Ecto neural progenitor cell (in vitro differentiated cells): Measurements from ENCODE around the gene ERMARD.

ENCODE experiments used
- DNase-seq: peaks from one replicate; pipeline ENCODE4 v3.0.0-alpha.2; 2018; ENCODE audit warnings: low spot score

Gene ERMARD

DNA sequence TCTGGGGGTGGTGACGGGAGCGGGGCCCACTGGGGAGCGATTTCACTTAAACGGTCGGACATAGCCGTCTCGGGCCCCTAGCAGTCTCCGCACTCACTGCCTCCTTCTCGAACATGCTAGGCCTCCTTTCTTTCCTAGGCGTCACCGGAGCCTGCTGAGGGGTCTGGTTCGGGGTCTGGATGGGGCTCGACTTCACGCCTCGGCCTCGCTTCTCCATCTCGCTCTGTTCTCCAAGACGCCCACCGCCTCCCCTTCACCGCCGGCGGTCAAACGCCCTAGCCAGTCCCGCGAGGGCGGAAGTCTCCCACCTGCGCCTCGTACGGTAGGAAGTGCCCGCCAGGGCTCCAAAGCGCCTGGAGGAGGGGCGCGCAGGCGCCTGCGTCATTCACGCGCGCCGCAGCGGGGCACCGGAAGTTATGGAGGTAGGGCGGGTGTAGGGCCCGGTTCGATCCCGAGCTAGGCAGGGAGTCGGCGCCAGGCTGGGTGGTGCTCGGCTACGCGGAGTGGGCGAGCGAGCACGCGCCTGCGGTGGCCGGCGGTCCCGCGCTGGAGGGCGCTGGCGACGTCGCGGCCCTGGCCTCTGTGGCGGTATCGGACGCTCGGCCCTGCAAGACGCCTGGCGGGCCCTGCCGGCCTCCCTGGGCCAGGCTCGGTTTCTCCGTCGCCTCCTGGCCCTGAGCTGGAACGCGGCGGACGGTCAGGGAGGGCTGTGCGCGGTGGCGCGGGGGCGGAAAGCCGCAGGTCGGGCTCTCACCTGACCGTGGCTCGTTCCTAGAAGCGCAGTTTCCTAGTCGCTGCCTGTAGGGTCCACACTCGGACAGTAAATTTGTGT, at the start of gene ERMARD, which contains the start of gene DYNLT2:
Gene ERMARD (plus strand): TSS at position 381 of the 832 bp plus-strand sequence. CDS start 36 bp downstream, at position 417.
Gene DYNLT2 (minus strand): TSS at position 331 of the 832 bp plus-strand sequence. CDS start 114 bp downstream, at position 217.
- peak; percentile 97 for DNase-seq

GRCh38 chr6:169701954-169702839, 49.2 kb upstream of the ERMARD start, which contains the start of the genes C6orf120 and WDR27:
C6orf120 (plus strand) TSS chr6:169702126; CDS start chr6:169702460, 334 bp downstream.
WDR27 (minus strand) TSS chr6:169702029; CDS start chr6:169689005, 13,024 bp downstream.
- DNase-seq = peak; percentile 96

GRCh38 chr6:169702840-169703246, 48.6 kb upstream of the ERMARD start:
- DNase-seq = no peak

GRCh38 chr6:169707772-169708171, 43.6 kb upstream of the ERMARD start:
- DNase-seq = no peak

DNA sequence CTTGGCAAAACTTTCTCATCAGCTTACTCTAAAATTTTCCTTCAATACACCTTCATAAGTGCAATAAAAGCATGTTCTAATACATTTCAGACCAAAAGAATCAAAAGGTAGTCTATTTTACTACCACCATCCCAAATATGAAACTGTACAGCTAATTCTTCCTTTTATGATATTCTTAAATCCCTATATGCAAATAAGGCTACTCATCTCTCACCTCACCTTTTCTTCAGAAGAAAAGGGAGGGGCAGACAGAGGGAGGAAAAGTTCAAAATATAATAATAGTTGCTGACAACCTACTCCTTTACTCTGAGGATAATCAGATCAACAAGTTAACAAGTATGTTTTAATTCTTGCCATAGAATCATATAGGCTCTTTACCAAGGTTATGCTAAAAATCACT, 42.1 kb upstream of the ERMARD start:
- DNase-seq = no peak

GRCh38 chr6:169710009-169710408, 41.4 kb upstream of the ERMARD start:
- DNase-seq = no peak

DNA sequence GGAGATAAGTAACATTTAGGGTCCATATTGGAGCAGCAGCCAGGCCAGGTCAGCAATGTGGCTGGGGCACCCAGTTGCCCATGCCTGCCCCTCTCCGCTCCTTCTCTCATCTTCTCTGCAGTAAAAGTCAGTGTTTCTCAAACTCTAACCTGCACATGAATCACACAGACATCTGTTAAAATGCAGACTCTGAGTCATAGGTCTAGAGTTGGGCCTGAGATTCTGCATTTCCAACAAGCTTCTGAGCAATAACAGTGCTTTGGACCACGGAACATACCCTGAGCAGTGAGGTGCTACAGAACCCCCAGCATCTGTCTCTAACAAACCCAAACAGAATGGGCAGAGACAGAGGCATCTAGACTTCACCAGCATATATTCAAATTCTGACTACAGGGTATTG, 37.2 kb upstream of the ERMARD start:
- DNase-seq = no peak

DNA sequence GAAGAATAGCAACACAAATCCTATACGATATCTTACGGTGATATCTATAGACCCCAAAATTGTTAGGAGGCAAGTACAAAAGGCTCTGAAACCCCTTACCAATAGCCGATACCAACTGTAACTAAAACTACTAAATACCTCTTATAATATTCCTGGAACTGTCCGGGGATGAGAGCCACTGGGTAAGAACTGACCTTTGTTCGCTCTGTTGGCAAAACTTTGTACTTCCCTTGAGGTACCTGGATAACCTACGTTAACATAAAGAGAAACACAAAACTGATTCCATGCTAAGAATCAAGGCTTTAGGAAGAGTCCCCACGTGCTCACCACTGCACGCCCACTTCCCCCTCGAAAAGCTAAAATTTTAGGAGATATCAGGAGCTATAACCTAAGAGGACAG, 36.8 kb upstream of the ERMARD start:
- DNase-seq = no peak

GRCh38 chr6:169719117-169719516, 32.3 kb upstream of the ERMARD start:
- DNase-seq = no peak

DNA sequence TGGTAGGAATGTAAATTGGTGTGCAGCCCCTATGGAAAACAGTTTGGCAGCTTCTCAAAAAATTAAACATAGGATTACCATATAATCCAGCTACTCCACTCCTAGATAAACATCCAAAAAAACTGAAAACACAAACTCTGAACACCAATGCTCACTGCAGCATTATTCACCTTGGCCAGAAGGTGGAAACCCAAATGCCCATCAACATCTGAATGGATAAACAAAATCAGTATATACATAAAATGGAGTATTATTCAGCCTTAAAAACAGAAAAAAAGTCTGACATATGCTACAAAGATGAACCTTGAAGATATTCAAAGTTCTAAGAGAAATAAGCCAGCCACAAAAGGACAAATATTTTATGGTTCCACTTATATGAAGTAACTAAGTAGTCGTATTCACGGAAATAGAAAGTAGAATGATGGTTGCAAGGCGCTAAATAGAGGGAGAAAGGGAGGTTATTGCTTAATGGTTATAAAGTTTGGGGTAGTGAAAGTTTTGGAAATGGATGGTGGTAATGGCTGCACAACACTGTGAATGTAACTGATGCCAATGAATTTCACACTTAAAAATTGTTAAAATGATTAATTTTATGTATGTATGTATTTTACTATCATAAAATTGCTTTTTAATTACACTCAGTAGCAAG, 31.1 kb upstream of the ERMARD start:
- DNase-seq = no peak

- DNase-seq = peak; percentile 60
Measured at GRCh38 chr6:169722362-169723199, 28.8 kb upstream of the ERMARD start.

- DNase-seq = peak; percentile 73
Measured at GRCh38 chr6:169723200-169723909, 28.1 kb upstream of the ERMARD start.

DNA sequence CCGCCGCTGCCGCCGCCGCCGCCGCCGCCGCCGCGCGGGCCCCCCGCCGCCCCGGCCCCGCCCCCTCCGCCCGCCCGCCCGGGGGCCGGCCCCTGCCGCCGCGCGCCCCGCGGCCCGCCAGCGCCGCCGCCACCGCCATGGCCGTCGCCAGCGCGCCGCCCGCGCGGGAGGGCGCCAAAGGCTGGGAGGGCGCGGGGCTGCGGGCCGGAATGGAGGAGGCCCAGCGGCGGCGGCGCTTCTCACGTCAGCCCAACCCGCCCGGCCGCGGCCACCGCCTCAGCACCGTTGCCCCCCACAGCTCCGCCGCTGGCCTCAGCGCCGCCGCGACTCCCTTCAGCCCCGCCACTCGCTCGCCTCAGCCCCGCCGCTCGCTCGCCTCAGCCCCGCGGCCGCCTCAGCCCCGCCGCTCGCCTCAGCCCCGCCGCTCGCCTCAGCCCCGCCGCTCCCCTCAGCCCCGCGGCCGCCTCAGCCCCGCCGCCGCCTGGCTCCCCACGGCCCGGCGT, 27.4 kb upstream of the ERMARD start:
- DNase-seq = no peak

GRCh38 chr6:169724494-169725124, 26.8 kb upstream of the ERMARD start, which contains the start of gene PHF10:
PHF10 (minus strand) TSS chr6:169724500; CDS start chr6:169723931, 569 bp downstream.
- DNase-seq = peak; percentile 90

DNA sequence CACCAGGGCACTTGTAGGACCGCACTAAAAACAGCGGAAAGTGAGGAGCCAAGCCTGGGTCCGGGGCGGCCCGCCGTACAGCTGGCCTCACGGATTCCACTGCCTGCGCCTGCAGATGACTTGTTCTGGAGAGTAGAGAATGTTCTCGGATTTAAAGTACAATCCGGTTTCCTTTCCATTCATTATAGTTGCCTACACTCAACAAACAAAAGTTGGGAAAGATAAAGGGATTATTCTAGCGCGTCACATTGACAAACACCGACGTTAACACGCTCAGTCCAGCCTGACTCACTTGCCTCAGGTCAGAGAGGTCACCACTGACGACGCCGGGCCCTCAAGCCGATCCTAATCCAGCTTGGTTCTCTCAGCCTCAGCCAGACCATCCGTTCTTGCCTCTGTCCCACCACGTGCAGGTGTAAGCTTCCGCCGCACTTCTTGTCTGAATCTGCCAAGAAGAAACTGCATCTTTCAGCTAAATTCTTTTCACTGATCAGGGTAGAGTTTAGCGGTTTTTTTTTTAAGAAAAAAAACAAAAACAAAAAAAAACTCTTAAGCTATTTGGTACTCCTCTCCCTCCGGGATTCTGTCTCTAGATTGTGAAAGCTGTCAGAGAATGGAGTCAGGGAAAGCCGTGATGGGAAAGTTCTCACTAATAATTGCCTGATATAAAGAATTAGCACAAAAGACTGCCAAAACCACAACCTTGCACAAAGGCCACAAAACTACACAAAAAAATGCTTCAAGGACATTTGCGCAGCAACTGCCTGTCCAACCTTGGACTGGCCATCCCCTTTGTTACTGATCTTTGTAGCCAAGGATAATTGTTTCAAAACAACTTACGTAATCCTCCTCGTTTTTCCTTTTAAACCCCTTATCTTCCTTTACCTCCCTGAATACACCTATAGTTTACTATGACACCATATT, 26.0 kb upstream of the ERMARD start:
- DNase-seq = peak; percentile 83

- DNase-seq = no peak
Measured at GRCh38 chr6:169726049-169726400, 25.4 kb upstream of the ERMARD start.

DNA sequence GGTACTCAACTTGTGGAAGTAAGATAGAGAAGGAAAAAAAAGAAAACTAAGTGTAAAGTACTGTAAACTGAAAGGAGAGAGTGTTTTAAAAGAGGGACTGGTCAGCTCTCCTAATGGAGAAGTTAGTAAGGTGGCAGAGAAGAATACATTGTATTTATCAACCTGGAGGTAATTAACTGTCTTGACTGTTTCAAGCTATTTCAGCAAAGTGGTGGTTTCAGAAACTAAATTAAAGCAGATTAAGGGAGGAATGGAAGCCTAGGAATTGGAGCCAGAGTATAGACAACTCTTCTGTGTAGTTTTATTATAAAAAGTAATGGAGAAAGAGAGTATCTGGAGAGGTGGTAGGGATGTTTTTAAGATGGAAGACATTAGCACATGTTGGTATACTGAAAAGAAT, 24.5 kb upstream of the ERMARD start:
- no peak for DNase-seq

DNA sequence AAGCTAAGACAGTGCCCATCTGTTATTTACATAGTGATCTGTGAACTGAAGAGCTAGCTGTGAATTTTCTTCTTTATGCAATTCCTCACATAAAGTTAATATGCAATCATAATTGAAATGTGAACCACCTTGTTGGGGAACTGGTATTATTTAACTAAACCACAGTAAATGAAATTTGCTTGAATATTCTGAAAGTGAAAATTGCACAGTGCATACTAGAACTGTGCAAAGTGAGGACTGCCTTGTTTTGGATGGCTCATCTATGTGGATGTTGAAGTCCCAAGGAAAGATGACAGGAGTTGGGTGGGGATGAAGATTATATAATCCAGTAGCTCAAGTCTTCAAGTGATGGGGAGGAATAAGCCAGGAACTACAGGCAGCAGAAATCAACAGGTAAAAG, 21.5 kb upstream of the ERMARD start:
- DNase-seq = no peak
